GM12875 (cell line): ENCODE data around the gene PARD3.

Experiments used
- H3K4me3 ChIP-seq: one replicate; pipeline ENCODE4 v1.5.1; 2011; ENCODE audit warnings: low read depth, low read length, control low read depth
- TF ChIP-seq, protein P1 (sequence below): IDR thresholded peaks from 2 replicates; pipeline ENCODE4 v1.5.1; 2011; ENCODE audit warnings: low read depth, mild to moderate bottlenecking, control low read depth, inconsistent platforms, low read length, moderate library complexity, borderline replicate concordance; ENCODE audit not compliant: insufficient read depth

Gene PARD3

DNA sequence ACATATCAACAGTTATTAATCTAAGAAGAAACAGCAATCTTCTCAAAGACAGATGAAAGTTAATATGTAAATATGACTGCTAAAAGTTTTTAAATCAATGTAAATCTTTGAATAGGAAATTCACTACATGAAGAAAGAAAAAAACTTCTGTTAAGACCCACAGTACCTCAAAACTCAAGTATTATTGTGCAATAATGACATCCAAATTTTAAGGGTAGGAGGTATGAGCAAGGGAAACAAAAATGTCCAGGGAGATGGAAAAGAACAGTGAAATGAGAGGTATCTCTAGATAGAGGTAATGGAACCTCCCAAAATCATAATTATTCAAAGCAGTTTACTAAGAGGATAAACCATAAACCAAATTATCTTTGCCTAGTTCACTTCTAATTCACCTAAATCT is 436.8 kb downstream of the PARD3 start:
- TF ChIP-seq, protein P1, sequence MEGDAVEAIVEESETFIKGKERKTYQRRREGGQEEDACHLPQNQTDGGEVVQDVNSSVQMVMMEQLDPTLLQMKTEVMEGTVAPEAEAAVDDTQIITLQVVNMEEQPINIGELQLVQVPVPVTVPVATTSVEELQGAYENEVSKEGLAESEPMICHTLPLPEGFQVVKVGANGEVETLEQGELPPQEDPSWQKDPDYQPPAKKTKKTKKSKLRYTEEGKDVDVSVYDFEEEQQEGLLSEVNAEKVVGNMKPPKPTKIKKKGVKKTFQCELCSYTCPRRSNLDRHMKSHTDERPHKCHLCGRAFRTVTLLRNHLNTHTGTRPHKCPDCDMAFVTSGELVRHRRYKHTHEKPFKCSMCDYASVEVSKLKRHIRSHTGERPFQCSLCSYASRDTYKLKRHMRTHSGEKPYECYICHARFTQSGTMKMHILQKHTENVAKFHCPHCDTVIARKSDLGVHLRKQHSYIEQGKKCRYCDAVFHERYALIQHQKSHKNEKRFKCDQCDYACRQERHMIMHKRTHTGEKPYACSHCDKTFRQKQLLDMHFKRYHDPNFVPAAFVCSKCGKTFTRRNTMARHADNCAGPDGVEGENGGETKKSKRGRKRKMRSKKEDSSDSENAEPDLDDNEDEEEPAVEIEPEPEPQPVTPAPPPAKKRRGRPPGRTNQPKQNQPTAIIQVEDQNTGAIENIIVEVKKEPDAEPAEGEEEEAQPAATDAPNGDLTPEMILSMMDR, result no peak
- no peak overlapping the region for H3K4me3 ChIP-seq

DNA sequence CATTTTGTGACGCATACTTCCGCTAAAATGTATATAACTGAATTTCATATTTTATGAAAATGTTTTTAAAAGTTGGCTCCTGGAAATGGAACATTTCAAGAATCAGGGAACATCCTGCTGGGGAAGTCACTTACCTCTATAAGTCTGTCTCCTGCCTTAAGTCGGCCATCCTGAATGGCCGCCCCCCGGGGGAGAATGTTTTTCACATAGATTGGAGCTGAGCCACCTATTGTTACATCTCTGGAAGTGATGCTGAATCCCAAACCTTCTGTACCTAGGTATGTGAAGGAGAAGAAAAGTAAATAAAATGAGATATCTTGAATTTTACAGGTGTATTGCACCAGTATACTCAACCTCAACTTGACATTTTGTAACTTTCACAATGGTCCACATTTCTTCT is 437.3 kb downstream of the PARD3 start:
- no peak overlapping the region for H3K4me3 ChIP-seq
- TF ChIP-seq, protein P1, result no peak

DNA sequence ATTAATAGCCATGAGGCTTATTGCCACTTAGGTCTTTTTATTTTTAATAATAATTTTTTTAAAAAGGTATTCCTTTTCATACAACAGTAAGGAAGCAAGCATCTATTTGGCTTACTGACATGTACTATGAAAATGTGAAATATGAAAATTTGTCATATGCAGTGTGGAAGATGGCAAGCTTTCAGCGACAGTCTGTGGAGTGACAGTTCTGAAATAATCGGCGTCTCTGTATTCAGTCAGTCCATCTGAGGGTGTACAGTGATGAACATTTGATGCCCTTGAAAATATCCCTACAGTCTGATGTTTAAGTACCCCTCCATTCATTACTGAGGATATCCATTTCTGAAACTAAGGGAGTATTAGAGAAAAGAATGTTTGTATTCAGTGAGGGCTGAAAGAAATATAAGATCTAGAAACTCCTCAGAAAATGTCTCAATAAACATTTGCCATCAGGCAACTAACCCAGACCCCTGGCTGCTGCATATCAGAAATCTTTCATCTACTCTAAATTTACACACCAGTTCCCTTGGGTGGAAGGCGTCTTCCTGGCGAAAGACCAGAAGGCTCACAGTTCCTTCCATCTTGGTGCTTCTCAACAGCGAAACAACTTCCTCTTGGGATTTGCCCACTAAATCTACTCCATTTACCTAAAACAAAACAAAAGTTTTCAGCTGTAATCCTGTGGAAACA is 440.6 kb downstream of the PARD3 start:
- TF ChIP-seq, protein P1, result no peak
- no peak overlapping the region for H3K4me3 ChIP-seq

DNA sequence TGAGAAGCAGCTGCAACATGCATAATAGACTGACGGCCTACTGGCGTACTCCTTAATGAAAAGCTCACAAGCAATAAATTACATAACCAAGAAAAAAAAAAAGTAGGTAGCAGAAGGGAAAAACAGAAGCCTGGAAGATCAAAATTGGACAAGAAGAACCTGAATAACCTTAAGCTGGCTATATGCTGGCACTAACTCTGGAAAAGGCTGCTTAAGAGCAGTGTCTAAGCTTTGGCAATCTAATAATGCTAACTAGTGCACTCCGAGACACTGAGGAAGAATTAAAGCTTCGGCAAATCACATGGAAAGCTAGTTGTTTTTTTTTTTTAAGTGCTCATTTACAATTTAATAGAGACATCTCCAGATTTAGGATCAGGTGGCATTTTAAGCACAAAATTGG is 441.9 kb downstream of the PARD3 start:
- TF ChIP-seq, protein P1, result no peak
- H3K4me3 ChIP-seq, result no peak overlapping the region

DNA sequence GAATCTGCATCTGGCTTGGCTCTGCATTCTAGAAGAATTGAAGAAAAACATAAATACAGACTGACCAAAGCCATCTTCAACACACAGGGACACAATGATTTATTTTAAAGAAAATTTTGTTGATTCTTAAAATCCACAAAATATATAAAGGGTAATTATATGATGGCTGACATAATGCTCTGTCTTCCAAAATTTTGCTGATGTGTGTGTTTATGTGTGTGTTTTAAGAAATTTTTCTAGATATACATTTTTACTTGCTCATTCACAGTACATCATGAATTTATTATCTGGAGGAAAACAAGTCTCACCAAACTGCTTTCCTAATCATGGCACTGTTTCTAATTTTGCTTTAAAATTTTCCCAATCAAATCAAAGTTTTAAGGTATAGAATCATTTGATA is 442.6 kb downstream of the PARD3 start:
- no peak overlapping the region for H3K4me3 ChIP-seq
- TF ChIP-seq, protein P1, result no peak

DNA sequence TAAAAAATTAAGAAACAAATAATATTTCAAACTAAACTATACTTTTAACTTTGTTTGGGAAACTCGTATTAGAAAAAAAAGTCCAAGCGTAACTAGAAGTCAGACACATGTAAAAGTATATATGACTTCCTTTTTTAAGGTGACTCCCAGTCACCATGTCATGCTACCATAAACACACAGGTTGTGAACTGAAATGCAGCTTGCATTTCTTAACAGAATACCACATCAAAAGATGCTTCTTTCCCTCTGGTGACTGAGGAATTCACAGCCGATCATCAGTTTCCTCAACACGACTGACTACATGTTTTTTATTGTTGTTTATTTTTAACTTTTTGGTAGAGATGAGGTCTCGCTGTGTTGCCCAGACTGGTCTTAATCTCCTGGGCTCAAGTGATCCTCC is 445.0 kb downstream of the PARD3 start:
- TF ChIP-seq, protein P1, result no peak
- H3K4me3 ChIP-seq, result no peak overlapping the region

DNA sequence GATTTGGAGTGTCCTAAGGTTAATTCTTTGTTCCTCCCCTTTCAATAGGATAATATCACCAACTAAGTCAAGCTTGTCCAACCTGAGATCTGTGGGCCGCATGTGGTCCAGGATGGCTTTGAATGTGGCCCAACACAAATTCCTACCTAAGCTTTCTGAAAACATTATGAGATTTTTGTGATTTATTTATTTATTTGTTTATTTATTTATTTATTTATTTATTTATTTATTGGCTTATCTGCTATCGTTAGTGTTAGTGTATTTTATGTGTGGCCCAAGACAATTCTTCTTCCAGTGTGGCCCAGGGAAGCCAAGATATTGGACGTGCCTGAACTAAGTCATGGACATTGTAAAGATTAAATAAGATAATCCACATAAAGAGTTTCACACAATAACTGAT is 446.0 kb downstream of the PARD3 start:
- TF ChIP-seq, protein P1, result no peak
- no peak overlapping the region for H3K4me3 ChIP-seq
